Measurements from ENCODE around the gene STING1. TPM values are rescaled to one million over a fixed set of nuclear protein-coding genes. Genes with fewer than 3 reads are reported as not detected.
A peak's percentile ranks its signal among the peaks of the same experiment; 100 is the strongest.
"Not testable (repeated sequence)": the region's sequence is repeated elsewhere in the genome, so short reads cannot be mapped to it uniquely, and the experiment has no call there.

The STING1 gene
- total RNA-seq, 2 experiments from 2014 or later: 37.4 to 40.5 TPM

- Mint-ChIP-seq H3K9me3 (peaks cover 7% of the 10 kb centered on the region), H3K36me3 (peaks cover 14% of the 10 kb centered on the region), H3K4me1 (peaks cover 50% of the 10 kb centered on the region), H3K27me3 (no peaks in the 10 kb centered on the region), H3K4me3 (no peak overlapping the region), H3K27ac (no peak overlapping the region)
- no peak for DNase-seq
Measured at GRCh38 chr5:139443831-139444453, 38.6 kb downstream of the STING1 start.

DNA sequence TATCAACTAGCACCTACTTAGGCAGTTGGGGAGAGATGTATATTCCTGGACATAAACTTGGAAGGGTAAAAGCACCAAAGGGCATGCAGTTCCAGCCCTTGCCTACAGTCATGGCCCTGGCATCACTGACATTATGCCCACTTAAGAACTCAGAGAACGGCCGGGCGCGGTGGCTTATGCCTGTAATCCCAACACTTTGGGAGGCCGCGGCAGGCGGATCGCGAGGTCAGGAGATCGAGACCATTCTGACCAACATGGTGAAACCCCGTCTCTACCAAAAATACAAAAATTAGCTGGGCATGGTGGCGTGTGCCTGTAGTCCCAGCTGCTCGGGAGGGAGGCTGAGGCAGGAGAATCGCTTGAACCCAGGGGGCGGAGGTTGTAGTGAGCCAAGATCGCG is 42.1 kb downstream of the STING1 start:
- peaks cover 27% of the 10 kb centered on the region for H3K4me1 Mint-ChIP-seq
- H3K9me3 Mint-ChIP-seq, DNase-seq, H3K27ac Mint-ChIP-seq, H3K36me3 Mint-ChIP-seq, H3K27me3 Mint-ChIP-seq, H3K4me3 Mint-ChIP-seq: not testable (repeated sequence)

DNA sequence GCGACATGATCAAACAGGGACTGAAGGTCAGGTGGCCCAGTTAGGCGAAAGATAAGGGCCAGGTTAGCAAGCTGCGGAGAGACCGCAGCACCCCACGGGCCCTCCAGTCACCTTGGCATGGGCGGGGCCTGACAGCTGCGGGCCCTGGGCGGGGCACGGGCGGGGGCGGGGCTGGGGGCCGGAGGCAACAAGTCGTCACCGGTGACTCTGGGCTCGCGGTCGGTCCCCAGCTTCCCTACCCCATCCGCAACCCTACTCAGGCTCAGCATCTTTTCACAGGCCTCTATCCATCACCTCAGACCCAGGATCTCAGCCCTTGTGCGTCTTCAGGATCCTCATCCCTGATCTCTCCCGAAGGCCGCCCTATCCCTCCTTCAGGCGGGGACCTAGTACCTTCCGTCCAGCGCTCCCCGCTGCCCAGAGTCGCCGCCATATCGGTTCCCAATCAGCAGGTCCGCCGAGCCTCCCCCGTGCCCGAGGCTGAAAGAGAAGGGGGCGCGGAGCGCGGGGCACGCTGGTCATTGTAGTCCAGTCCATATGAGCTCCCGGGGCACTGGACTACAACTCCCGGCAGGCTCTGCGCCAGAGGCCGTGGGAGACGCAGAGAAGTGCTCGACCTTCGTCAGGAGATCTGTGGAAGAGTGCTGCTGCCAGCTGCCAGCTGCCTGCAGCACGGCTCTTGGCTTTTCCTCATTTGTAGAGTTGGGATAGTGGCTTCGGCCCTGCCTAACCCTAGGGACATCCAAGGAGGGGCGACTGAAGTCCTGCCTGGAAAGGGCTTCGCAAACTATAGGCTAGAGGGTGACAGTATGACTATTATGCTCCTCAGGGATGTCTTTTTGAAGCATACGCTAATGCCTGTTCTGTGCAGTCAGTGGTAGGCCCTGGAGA is 43.3 kb downstream of the STING1 start, which contains the start of gene DNAJC18:
DNAJC18 (minus strand) TSS at position 513 of the 891 bp plus-strand sequence; CDS start at position 433, 80 bp downstream.
- Mint-ChIP-seq H3K4me1 (peaks cover 26% of the 10 kb centered on the region), H3K27me3 (no peaks in the 10 kb centered on the region), H3K9me3 (no peaks in the 10 kb centered on the region), H3K4me3 (peak within 1 kb of the TSS; percentile 97), H3K27ac (peak within 1 kb of the TSS; percentile 99), H3K36me3 (peaks cover 5% of the 10 kb centered on the region)
- DNase-seq: peak; percentile 91

- Mint-ChIP-seq H3K9me3 (no peaks in the 10 kb centered on the region), H3K27me3 (no peaks in the 10 kb centered on the region), H3K4me1 (peaks cover 20% of the 10 kb centered on the region), H3K27ac (peak overlapping the region; percentile 23), H3K36me3 (peaks cover 9% of the 10 kb centered on the region), H3K4me3 (peak overlapping the region; percentile 97)
- no peak for DNase-seq
Measured at GRCh38 chr5:139438707-139439012, 43.9 kb downstream of the STING1 start.

GRCh38 chr5:139435676-139436075 is 46.9 kb downstream of the STING1 start:
- Mint-ChIP-seq H3K36me3 (peaks cover 9% of the 10 kb centered on the region), H3K27me3 (no peaks in the 10 kb centered on the region), H3K27ac (no peak overlapping the region), H3K4me1 (peaks cover 20% of the 10 kb centered on the region), H3K4me3 (no peak overlapping the region), H3K9me3 (no peaks in the 10 kb centered on the region)
- DNase-seq: no peak

DNA sequence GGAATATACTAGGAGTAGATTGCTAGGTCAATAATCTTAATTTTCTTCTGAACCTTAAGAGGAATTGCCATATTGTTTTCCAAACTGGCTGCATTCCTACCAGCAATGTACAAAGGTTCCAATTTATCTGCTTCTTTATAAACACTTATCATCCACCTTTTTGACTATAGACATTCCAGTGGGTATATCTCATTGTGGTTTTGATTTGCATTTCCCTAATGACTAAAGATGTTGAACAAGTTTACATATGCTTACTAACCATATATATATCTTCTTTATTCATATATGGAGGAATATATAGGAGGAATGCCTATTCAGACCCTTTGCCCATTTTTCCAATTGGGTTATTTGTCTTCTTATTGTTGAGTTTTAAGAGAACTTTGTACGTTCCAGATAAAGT is 50.9 kb downstream of the STING1 start:
- Mint-ChIP-seq H3K9me3 (no peaks in the 10 kb centered on the region), H3K27me3 (no peaks in the 10 kb centered on the region), H3K36me3 (peaks cover 13% of the 10 kb centered on the region), H3K27ac (no peak overlapping the region), H3K4me3 (no peak overlapping the region), H3K4me1 (peaks cover 11% of the 10 kb centered on the region)
- no peak for DNase-seq

GRCh38 chr5:139430015-139430414 is 52.5 kb downstream of the STING1 start:
- H3K27me3 Mint-ChIP-seq: no peaks in the 10 kb centered on the region
- H3K36me3 Mint-ChIP-seq: peaks cover 13% of the 10 kb centered on the region
- no peaks in the 10 kb centered on the region for H3K9me3 Mint-ChIP-seq
- H3K4me3 Mint-ChIP-seq: no peak overlapping the region
- H3K4me1 Mint-ChIP-seq: peaks cover 11% of the 10 kb centered on the region
- DNase-seq: no peak
- H3K27ac Mint-ChIP-seq: peak overlapping the region; percentile 54

- H3K27me3 Mint-ChIP-seq: no peaks in the 10 kb centered on the region
- peaks cover 15% of the 10 kb centered on the region for H3K4me1 Mint-ChIP-seq
- no peak for DNase-seq
- H3K27ac Mint-ChIP-seq: no peak overlapping the region
- H3K36me3 Mint-ChIP-seq: peaks cover 15% of the 10 kb centered on the region
- H3K9me3 Mint-ChIP-seq: no peaks in the 10 kb centered on the region
- H3K4me3 Mint-ChIP-seq: no peak overlapping the region
Measured at GRCh38 chr5:139426203-139426885, 56.2 kb downstream of the STING1 start.

Other genes with a start within 250 kb of the STING1 start
- 100 to 1,000 TPM; 182 to 208 TPM for gene MATR3, start 189.0 kb downstream of the STING1 start, total RNA-seq
- 10 to 100 TPM; 91.7 to 94.0 TPM for gene PAIP2, start 140.9 kb downstream of the STING1 start, total RNA-seq
- not detected for gene SLC23A1, start 99.5 kb downstream of the STING1 start, total RNA-seq
- 10 to 100 TPM; 10.4 to 10.6 TPM for gene MZB1, start 92.8 kb downstream of the STING1 start, total RNA-seq
- gene PROB1, start 87.7 kb downstream of the STING1 start, total RNA-seq: 1 to 10 TPM; 5.5 to 6.2 TPM
- 1 to 10 TPM; 2.2 to 4.0 TPM for gene SPATA24, start 78.7 kb downstream of the STING1 start, total RNA-seq
- gene DNAJC18, start 43.2 kb downstream of the STING1 start, total RNA-seq: 10 to 100 TPM; 20.5 to 21.8 TPM
- under 1 TPM; 0.36 to 0.49 TPM for gene ECSCR, start 20.0 kb downstream of the STING1 start, total RNA-seq
- under 1 TPM in 1 of 2 experiments, not detected in 1; 0.16 TPM for gene SMIM33, start 11.8 kb downstream of the STING1 start, total RNA-seq
- gene UBE2D2, start 78.6 kb upstream of the STING1 start, total RNA-seq: 100 to 1,000 TPM; 286 to 297 TPM
- 1 to 10 TPM; 1.3 to 2.0 TPM for gene CXXC5, start 165.6 kb upstream of the STING1 start, total RNA-seq

Measured in activated naive CD8-positive, alpha-beta T cell treated with anti-CD3 and anti-CD28 coated beads for 36 hours (primary cell).